Measurements from ENCODE around the gene GLIS2. TPM values are rescaled to one million over a fixed set of nuclear protein-coding genes. Genes with fewer than 3 reads are reported as not detected.
A peak's percentile ranks its signal among the peaks of the same experiment; 100 is the strongest.

Gene GLIS2
- polyA plus RNA-seq (2011; rRNA removed), result 5.5 and 6.8 TPM in 2 replicates
- polyA plus RNA-seq (2012; cell fraction: cytosol; rRNA removed), result 20.8 and 29.4 TPM in 2 replicates
- polyA plus RNA-seq (2012; cell fraction: nucleus; rRNA removed), result 37.1 and 54.5 TPM in 2 replicates
- polyA plus RNA-seq (2017; fragmentation: RNase III; extraction: RNeasy Plus Mini Kit Qiagen cat#74134 plus additional on column Dnase treatment), result 15.8 to 19.5 TPM (median 16.3 TPM) in 3 replicates
- 3.3 and 6.4 TPM in 2 replicates for polyA minus RNA-seq (2011; rRNA and poly(A)+ RNA removed)

DNA sequence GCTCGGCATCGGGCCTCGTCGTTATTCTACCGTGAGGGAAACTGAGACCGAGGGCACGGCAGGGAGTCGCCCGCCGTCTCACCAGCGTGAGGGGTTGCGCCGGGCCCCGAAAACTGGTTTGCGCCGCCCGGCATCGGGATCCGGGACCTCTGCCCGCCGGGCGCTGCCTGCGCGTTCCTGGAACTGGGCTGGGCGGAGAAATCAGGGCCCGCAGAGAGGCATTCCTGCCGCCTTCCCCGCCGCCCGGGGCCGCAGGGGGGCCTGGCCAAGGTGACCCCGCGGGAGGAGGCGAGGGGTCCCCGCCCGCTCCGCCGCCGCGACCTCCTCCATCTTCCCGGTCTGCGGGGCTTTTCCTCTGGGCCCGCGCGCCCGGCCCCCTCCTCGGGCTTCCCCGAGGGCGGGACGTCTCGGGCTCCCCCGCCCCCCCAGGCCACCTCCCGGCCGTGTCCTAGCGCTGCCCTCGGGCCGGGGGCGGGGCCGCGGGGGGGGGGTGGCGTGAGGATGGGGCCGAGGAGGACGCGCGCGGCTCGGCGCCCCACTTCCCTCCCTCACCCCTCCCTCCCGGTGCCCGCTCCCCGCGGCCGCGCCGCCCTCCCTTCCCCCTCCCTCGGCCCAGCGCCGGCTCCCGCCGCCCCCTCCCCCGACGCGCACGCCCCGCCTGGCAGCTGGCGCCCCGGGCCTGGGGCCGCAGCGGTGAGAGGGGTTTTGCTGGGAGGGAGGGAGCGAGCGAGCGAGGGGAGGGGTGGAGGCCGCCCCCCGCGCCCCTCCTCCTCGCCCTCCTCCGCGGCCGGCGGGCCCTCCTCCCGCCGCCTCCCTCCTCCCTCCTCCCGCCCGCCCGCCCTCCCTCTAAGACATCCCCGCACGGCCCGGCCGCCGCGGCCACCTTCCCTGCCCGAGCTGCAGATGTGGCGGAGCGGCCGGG lies at the start of gene GLIS2:
Gene GLIS2 (plus strand): TSS at position 882 of the 922 bp plus-strand sequence. CDS start 16,214 bp downstream, outside the sequence.
- Histone ChIP-seq H3K4me2 (peak within 1 kb of the TSS; percentile 93), H3K27ac (peak within 1 kb of the TSS; percentile 96), H3K4me3 (peak within 1 kb of the TSS; percentile 87), H3K4me1 (peaks cover 52% of the 10 kb centered on the region), H3K9me3 (no peaks in the 10 kb centered on the region)
- POLR2A ChIA-PET, result interaction anchor here (0.6 to 2.7 kb wide), 12 partner anchors 9 to 303 kb away, joined by 3 to 15 read pairs (median 5); partner anchors contain the start of gene TFAP4
- CTCF ChIA-PET, result interaction anchor here (0.7 to 20.1 kb wide), 10 partner anchors 16 to 101 kb away, joined by 3 to 423 read pairs (median 10); partner anchors contain the start of genes CORO7 and TFAP4
- FAIRE-seq (no peak), ATAC-seq (peak; percentile 36 to 37), DNase-seq (ENCODE audit: low read depth in 1 of 2, low spot score in 1 of 2) (peak; percentile 78 to 89)
- 2% methylated on average over 22 of the region's 115 CpGs for WGBS (ENCODE audit: missing lambda C conversion rate)
- no peak for TF ChIP-seq FOSB (CRISPR knock-in tag; IDR thresholded peaks at IDR 0.05)
- no peak for TF ChIP-seq MYC (IDR thresholded peaks at IDR 0.05; ENCODE audit: borderline replicate concordance, low read length)
- TF ChIP-seq HDAC2 (IDR thresholded peaks at IDR 0.05), result no peak
- TF ChIP-seq RCOR1 (IDR thresholded peaks at IDR 0.05; ENCODE audit: low read depth, low read length), result no peak
- TF ChIP-seq ZC3H11A (IDR thresholded peaks at IDR 0.05), result no peak
- TF ChIP-seq, protein P1, sequence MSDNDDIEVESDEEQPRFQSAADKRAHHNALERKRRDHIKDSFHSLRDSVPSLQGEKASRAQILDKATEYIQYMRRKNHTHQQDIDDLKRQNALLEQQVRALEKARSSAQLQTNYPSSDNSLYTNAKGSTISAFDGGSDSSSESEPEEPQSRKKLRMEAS (IDR thresholded peaks at IDR 0.05), result no peak; the same call in 1 of the 2 replicates
- TF ChIP-seq, protein P2, sequence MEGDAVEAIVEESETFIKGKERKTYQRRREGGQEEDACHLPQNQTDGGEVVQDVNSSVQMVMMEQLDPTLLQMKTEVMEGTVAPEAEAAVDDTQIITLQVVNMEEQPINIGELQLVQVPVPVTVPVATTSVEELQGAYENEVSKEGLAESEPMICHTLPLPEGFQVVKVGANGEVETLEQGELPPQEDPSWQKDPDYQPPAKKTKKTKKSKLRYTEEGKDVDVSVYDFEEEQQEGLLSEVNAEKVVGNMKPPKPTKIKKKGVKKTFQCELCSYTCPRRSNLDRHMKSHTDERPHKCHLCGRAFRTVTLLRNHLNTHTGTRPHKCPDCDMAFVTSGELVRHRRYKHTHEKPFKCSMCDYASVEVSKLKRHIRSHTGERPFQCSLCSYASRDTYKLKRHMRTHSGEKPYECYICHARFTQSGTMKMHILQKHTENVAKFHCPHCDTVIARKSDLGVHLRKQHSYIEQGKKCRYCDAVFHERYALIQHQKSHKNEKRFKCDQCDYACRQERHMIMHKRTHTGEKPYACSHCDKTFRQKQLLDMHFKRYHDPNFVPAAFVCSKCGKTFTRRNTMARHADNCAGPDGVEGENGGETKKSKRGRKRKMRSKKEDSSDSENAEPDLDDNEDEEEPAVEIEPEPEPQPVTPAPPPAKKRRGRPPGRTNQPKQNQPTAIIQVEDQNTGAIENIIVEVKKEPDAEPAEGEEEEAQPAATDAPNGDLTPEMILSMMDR (IDR thresholded peaks at IDR 0.05), result no peak
- TF ChIP-seq, protein P3, sequence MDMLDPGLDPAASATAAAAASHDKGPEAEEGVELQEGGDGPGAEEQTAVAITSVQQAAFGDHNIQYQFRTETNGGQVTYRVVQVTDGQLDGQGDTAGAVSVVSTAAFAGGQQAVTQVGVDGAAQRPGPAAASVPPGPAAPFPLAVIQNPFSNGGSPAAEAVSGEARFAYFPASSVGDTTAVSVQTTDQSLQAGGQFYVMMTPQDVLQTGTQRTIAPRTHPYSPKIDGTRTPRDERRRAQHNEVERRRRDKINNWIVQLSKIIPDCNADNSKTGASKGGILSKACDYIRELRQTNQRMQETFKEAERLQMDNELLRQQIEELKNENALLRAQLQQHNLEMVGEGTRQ (IDR thresholded peaks at IDR 0.05), result no peak
- TF ChIP-seq GATA3 (IDR thresholded peaks at IDR 0.05; ENCODE audit: borderline replicate concordance), result peak; percentile 52
- TF ChIP-seq, protein P4, sequence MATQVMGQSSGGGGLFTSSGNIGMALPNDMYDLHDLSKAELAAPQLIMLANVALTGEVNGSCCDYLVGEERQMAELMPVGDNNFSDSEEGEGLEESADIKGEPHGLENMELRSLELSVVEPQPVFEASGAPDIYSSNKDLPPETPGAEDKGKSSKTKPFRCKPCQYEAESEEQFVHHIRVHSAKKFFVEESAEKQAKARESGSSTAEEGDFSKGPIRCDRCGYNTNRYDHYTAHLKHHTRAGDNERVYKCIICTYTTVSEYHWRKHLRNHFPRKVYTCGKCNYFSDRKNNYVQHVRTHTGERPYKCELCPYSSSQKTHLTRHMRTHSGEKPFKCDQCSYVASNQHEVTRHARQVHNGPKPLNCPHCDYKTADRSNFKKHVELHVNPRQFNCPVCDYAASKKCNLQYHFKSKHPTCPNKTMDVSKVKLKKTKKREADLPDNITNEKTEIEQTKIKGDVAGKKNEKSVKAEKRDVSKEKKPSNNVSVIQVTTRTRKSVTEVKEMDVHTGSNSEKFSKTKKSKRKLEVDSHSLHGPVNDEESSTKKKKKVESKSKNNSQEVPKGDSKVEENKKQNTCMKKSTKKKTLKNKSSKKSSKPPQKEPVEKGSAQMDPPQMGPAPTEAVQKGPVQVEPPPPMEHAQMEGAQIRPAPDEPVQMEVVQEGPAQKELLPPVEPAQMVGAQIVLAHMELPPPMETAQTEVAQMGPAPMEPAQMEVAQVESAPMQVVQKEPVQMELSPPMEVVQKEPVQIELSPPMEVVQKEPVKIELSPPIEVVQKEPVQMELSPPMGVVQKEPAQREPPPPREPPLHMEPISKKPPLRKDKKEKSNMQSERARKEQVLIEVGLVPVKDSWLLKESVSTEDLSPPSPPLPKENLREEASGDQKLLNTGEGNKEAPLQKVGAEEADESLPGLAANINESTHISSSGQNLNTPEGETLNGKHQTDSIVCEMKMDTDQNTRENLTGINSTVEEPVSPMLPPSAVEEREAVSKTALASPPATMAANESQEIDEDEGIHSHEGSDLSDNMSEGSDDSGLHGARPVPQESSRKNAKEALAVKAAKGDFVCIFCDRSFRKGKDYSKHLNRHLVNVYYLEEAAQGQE (IDR thresholded peaks at IDR 0.05), result no peak
- TF ChIP-seq, protein P5, sequence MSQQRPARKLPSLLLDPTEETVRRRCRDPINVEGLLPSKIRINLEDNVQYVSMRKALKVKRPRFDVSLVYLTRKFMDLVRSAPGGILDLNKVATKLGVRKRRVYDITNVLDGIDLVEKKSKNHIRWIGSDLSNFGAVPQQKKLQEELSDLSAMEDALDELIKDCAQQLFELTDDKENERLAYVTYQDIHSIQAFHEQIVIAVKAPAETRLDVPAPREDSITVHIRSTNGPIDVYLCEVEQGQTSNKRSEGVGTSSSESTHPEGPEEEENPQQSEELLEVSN (IDR thresholded peaks at IDR 0.05; ENCODE audit: borderline replicate concordance, low read depth), result no peak
- TF ChIP-seq RFX5 (IDR thresholded peaks at IDR 0.05), result no peak
- no peak for TF ChIP-seq BHLHE40 (IDR thresholded peaks at IDR 0.05; ENCODE audit: low read depth, low read length)
- no peak for TF ChIP-seq ZSCAN20 (CRISPR knock-in tag; IDR thresholded peaks at IDR 0.05)
- no peak for TF ChIP-seq FOXS1 (CRISPR knock-in tag; IDR thresholded peaks at IDR 0.05)
- TF ChIP-seq CHD2 (IDR thresholded peaks at IDR 0.05; ENCODE audit: low read length, partially characterized antibody), result no peak
- no peak for TF ChIP-seq NFE2L2 (conservative IDR thresholded peaks at IDR 0.05; ENCODE audit: low read length)
- TF ChIP-seq EHMT2 (IDR thresholded peaks at IDR 0.05; ENCODE audit: low read depth), result no peak
- no peak for TF ChIP-seq CEBPB (IDR thresholded peaks at IDR 0.05)
- no peak for TF ChIP-seq CBX8 (IDR thresholded peaks at IDR 0.05)
- TF ChIP-seq TFCP2L1 (CRISPR knock-in tag; IDR thresholded peaks at IDR 0.05), result 0 out of 2 replicates have a peak, but pooled peaks have one; percentile 3
- no peak for TF ChIP-seq POLR2AphosphoS2 (conservative IDR thresholded peaks at IDR 0.05; ENCODE audit: low read length)
- no peak; a peak in 1 of 5 replicates for TF ChIP-seq RAD21 (conservative IDR thresholded peaks at IDR 0.05 in 1 of 2, IDR thresholded peaks at IDR 0.05 in 1 of 2)
- TF ChIP-seq SMC3 (IDR thresholded peaks at IDR 0.05), result peak; percentile 15; the same call in 1 of the 3 replicates
- peak; percentile 61; the same call in 1 of the 2 replicates for TF ChIP-seq MAZ (IDR thresholded peaks at IDR 0.05; ENCODE audit: borderline replicate concordance, low read depth, low read length)
- no peak for TF ChIP-seq HOXA7 (CRISPR knock-in tag; IDR thresholded peaks at IDR 0.05)
- no peak for TF ChIP-seq RNF2 (IDR thresholded peaks at IDR 0.05; ENCODE audit: borderline replicate concordance, low read depth)
- no peak for TF ChIP-seq HEYL (CRISPR knock-in tag; IDR thresholded peaks at IDR 0.05)
- TF ChIP-seq, protein P6, sequence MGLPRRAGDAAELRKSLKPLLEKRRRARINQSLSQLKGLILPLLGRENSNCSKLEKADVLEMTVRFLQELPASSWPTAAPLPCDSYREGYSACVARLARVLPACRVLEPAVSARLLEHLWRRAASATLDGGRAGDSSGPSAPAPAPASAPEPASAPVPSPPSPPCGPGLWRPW (IDR thresholded peaks at IDR 0.05), result no peak
- no peak for TF ChIP-seq ZNF302 (CRISPR knock-in tag; IDR thresholded peaks at IDR 0.05)
- no peak for TF ChIP-seq TP53 (CRISPR knock-in tag; IDR thresholded peaks at IDR 0.05)

All from A549 (cell line).